GM23248 (cell line): ENCODE results near the gene RAD51B. TPM values are rescaled to one million over a fixed set of nuclear protein-coding genes. Genes with fewer than 3 reads are reported as not detected.

Experiments
- DNase-seq: peaks from one replicate; pipeline ENCODE4 v3.0.0-alpha.2; 2015
- H2AFZ ChIP-seq: fragments of 200-600 bp; sonication (generic); 2 replicates; pipeline ENCODE4 v1.6.1; 2016; ENCODE audit warnings: antibody characterized with exemption
- H3F3A ChIP-seq: fragments of 200-600 bp; sonication (generic); 2 replicates; pipeline ENCODE4 v1.6.1; 2016; ENCODE audit warnings: mild to moderate bottlenecking, antibody characterized with exemption, mixed run types; ENCODE audit not compliant: insufficient read depth
- H3K27ac ChIP-seq: fragments of 200-600 bp; sonication (generic); 2 replicates; pipeline ENCODE4 v1.5.1; 2016; ENCODE audit warnings: mild to moderate bottlenecking
- H3K27me3 ChIP-seq: fragments of 200-600 bp; sonication (generic); replicated peaks from 2 replicates; pipeline ENCODE4 v1.6.1; 2016; ENCODE audit warnings: mild to moderate bottlenecking; ENCODE audit not compliant: insufficient read depth
- H3K36me3 ChIP-seq: fragments of 200-600 bp; sonication (generic); 2 replicates; pipeline ENCODE4 v1.6.1; 2016; ENCODE audit warnings: low read depth, mild to moderate bottlenecking
- H3K4me1 ChIP-seq: fragments of 200-600 bp; sonication (generic); 2 replicates; pipeline ENCODE4 v1.6.1; 2016; ENCODE audit warnings: mild to moderate bottlenecking; ENCODE audit not compliant: insufficient read depth
- H3K4me2 ChIP-seq: fragments of 200-600 bp; sonication (generic); one replicate; pipeline ENCODE4 v1.6.1; 2016; ENCODE audit warnings: mild to moderate bottlenecking; ENCODE audit not compliant: unreplicated experiment
- H3K4me3 ChIP-seq: fragments of 200-600 bp; sonication (generic); 2 replicates; pipeline ENCODE4 v1.5.1; 2016; ENCODE audit warnings: mild to moderate bottlenecking
- H3K79me2 ChIP-seq: fragments of 200-600 bp; sonication (generic); 2 replicates; pipeline ENCODE4 v1.6.1; 2016; ENCODE audit warnings: mild to moderate bottlenecking; ENCODE audit not compliant: insufficient read depth
- H3K9ac ChIP-seq: fragments of 200-600 bp; sonication (generic); 2 replicates; pipeline ENCODE4 v1.6.1; 2016; ENCODE audit warnings: mild to moderate bottlenecking
- H3K9me2 ChIP-seq: fragments of 200-600 bp; sonication (generic); 2 replicates; pipeline ENCODE4 v1.6.1; 2016; ENCODE audit warnings: mixed run types, mild to moderate bottlenecking, moderate library complexity; ENCODE audit not compliant: insufficient read depth
- H3K9me3 ChIP-seq: fragments of 200-600 bp; sonication (generic); one replicate; pipeline ENCODE4 v1.6.1; 2017; ENCODE audit warnings: low read depth
- H4K20me1 ChIP-seq: fragments of 200-600 bp; sonication (generic); 2 replicates; pipeline ENCODE4 v1.6.0; 2016; ENCODE audit not compliant: insufficient read depth
- EZH2 ChIP-seq: fragments of 200-600 bp; sonication (generic); IDR thresholded peaks from 2 replicates; pipeline ENCODE4 v1.6.1; 2018; ENCODE audit warnings: antibody characterized with exemption, mild to moderate bottlenecking; ENCODE audit not compliant: insufficient read depth, poor library complexity, severe bottlenecking
- EZH2phosphoT487 ChIP-seq: fragments of 200-600 bp; sonication (generic); IDR thresholded peaks from 2 replicates; pipeline ENCODE4 v1.6.1; 2018; ENCODE audit warnings: antibody characterized with exemption, moderate library complexity, mild to moderate bottlenecking, low read depth; ENCODE audit not compliant: insufficient read depth
- WGBS, 2 experiments: methylation state at CpG; one replicate each; pipeline ENCODE4 v1.1.6; 2015 to 2017; ENCODE audit warnings: low lambda C conversion rate in 2 of 2, low coverage in 1 of 2; ENCODE audit errors: missing lambda C conversion rate in 2 of 2; 5-methylcytosine and 5-hydroxymethylcytosine counted together
- in situ Hi-C: fragments of 300-500 bp; cut with MboI; formaldehyde crosslinking; loops from 2 replicates; pipeline ENCODE4 v1.15.0; 2020
- polyA plus RNA-seq: library from polyadenylated mRNA; unstranded; fragments of >200 nt; fragmentation: Nextera tagmentation; extraction: Ambion mirVana; gene quantifications from 2 replicates; pipeline ENCODE4 v1.2.1, GENCODE V29; 2016
- total RNA-seq: library from RNA; depleted of rRNA; stranded (reverse); fragments of >200 nt; shearing (Covaris generic); gene quantifications from 2 replicates; pipeline ENCODE4 v1.2.3, GENCODE V29; 2014

The RAD51B gene
- total and polyA plus RNA-seq, 2 experiments from 2014 or later = 4.0 to 8.8 TPM

- no peak overlapping the region for H3K9ac ChIP-seq
- DNase-seq = peak; percentile 82
- H3K27ac ChIP-seq = peak overlapping the region; percentile 51
Observed at GRCh38 chr14:68104518-68104917, 284.9 kb downstream of the RAD51B start.

GRCh38 chr14:68105816-68106215 lies 286.2 kb downstream of the RAD51B start:
- Histone ChIP-seq H3K4me1 (peaks cover 38% of the 10 kb centered on the region), H3K27me3 (no peaks in the 10 kb centered on the region), H3K4me2 (no peak overlapping the region), H3K36me3 (no peaks in the 10 kb centered on the region), H3K9me3 (no peaks in the 10 kb centered on the region), H3F3A (peaks cover 27% of the 10 kb centered on the region), H4K20me1 (no peaks in the 10 kb centered on the region), H3K9ac (no peak overlapping the region), H3K79me2 (no peaks in the 10 kb centered on the region), H3K4me3 (no peak overlapping the region), H3K27ac (no peak overlapping the region), H2AFZ (no peak overlapping the region), H3K9me2 (no peaks in the 10 kb centered on the region)
- no peak for DNase-seq
- in situ Hi-C loops = no loop called here
- TF ChIP-seq EZH2phosphoT487 (no peak), EZH2 (no peak)
- WGBS, 2 experiments = 86 to 90% methylated on average over 2 of the region's 2 CpGs

More at GRCh38 chr14:68104518-68104917, 284.9 kb downstream of the RAD51B start:
- Histone ChIP-seq H3K36me3 (no peaks in the 10 kb centered on the region), H3K9me2 (no peaks in the 10 kb centered on the region), H3K4me1 (peaks cover 34% of the 10 kb centered on the region), H4K20me1 (no peaks in the 10 kb centered on the region), H3F3A (peaks cover 20% of the 10 kb centered on the region), H3K79me2 (no peaks in the 10 kb centered on the region), H2AFZ (no peak overlapping the region), H3K9me3 (no peaks in the 10 kb centered on the region), H3K4me3 (no peak overlapping the region), H3K4me2 (peak overlapping the region; percentile 63), H3K27me3 (no peaks in the 10 kb centered on the region)
- TF ChIP-seq EZH2 (no peak), EZH2phosphoT487 (peak; percentile 68; the same call in 1 of the 2 replicates)
- WGBS, 2 experiments = 0 to 3% methylated on average over 1 of the region's 1 CpG
- in situ Hi-C loops = no loop called here

- no peaks in the 10 kb centered on the region for H3K27me3 ChIP-seq
- H3K4me3 ChIP-seq = no peak overlapping the region
- no peaks in the 10 kb centered on the region for H4K20me1 ChIP-seq
- H3K9me3 ChIP-seq = no peaks in the 10 kb centered on the region
- no peak for DNase-seq
- H3K4me2 ChIP-seq = no peak overlapping the region
- 29 to 33% methylated on average over 1 of the region's 1 CpG for WGBS, 2 experiments
- peaks cover 27% of the 10 kb centered on the region for H3F3A ChIP-seq
- no peaks in the 10 kb centered on the region for H3K9me2 ChIP-seq
- no peak overlapping the region for H3K27ac ChIP-seq
- no peak overlapping the region for H3K9ac ChIP-seq
- TF ChIP-seq EZH2 = no peak
- TF ChIP-seq EZH2phosphoT487 = no peak
- H3K36me3 ChIP-seq = no peaks in the 10 kb centered on the region
- H2AFZ ChIP-seq = no peak overlapping the region
- H3K79me2 ChIP-seq = no peaks in the 10 kb centered on the region
- in situ Hi-C loops = no loop called here
- peaks cover 38% of the 10 kb centered on the region for H3K4me1 ChIP-seq
Observed at GRCh38 chr14:68106456-68106855, 286.9 kb downstream of the RAD51B start.

GRCh38 chr14:68106905-68107304 lies 287.3 kb downstream of the RAD51B start:
- Histone ChIP-seq H3K27me3 (no peaks in the 10 kb centered on the region), H3K4me2 (no peak overlapping the region), H3K9me2 (no peaks in the 10 kb centered on the region), H3K4me3 (no peak overlapping the region), H3K4me1 (peaks cover 38% of the 10 kb centered on the region), H4K20me1 (no peaks in the 10 kb centered on the region), H3F3A (peaks cover 27% of the 10 kb centered on the region), H3K27ac (no peak overlapping the region), H3K79me2 (no peaks in the 10 kb centered on the region), H3K36me3 (no peaks in the 10 kb centered on the region), H2AFZ (no peak overlapping the region), H3K9ac (no peak overlapping the region), H3K9me3 (no peaks in the 10 kb centered on the region)
- in situ Hi-C loops = no loop called here
- DNase-seq = no peak
- WGBS, 2 experiments = 96 to 99% methylated on average over 2 of the region's 2 CpGs
- TF ChIP-seq EZH2 (no peak), EZH2phosphoT487 (no peak)
